ENCODE data around the gene METTL1.

Gene METTL1

GRCh38 chr12:57744777-57745484 lies 27.0 kb downstream of the METTL1 start, which contains the start of gene TSPAN31:
TSPAN31 (plus strand) TSS chr12:57745039; CDS start chr12:57745155, 116 bp downstream.
- TF ChIP-seq ZFX (IDR thresholded peaks at IDR 0.05; ENCODE audit: borderline replicate concordance) (no peak), CTCF (IDR thresholded peaks at IDR 0.05) (no peak)
- peak within 1 kb of the TSS; percentile 87 for H3K27ac ChIP-seq

GRCh38 chr12:57744194-57744776 lies 27.6 kb downstream of the METTL1 start:
- H3K27ac ChIP-seq: peak overlapping the region; percentile 87
- TF ChIP-seq CTCF (IDR thresholded peaks at IDR 0.05) (no peak), ZFX (IDR thresholded peaks at IDR 0.05; ENCODE audit: borderline replicate concordance) (no peak)

- H3K27ac ChIP-seq: peak overlapping the region; percentile 87
- TF ChIP-seq ZFX (IDR thresholded peaks at IDR 0.05; ENCODE audit: borderline replicate concordance) (no peak), CTCF (IDR thresholded peaks at IDR 0.05) (no peak)
These were observed 28.1 kb downstream of the METTL1 start for GRCh38 chr12:57743769-57744168.

DNA sequence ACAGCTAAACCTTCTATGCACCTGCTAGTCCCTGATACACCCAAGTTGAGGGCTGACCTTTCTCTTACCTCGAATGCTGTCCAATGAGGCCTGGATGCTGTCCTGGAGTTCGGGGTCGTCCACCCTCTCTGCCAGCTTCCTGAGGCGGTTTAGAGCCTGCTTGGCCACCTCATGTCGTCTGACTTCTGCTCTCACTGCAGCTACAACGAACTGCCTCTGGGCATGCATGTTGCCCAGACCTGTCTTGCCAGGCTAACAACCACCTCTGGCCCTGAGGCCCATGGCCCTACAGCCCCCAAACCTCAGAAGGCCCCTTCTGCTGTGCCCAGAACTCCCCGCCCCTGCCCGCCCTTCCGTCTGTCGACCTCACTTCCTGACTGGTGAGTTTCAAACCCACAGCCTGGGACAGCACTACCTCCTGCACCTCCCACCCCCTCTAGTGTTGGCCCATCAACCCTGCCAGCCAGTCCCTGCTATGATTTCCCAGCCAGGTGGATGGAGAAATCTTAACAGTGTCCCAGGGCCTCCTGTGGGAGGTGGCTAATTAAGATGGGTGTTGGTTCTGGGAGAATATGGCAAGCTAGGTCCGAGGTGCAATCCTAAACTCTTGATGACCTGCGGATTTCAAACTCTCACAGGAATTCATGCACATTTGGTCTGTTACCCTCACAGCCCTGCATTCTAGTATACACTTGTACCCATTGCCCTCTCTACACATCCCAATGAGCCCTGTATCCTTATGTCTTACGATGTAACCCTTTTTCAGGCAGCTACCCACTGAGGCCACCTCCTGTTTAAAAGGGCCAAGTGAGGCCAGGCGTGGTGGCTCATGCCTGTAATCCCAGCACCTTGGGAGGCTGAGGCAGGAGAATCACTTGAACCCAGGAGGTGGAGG lies 29.8 kb downstream of the METTL1 start:
- TF ChIP-seq ZFX (IDR thresholded peaks at IDR 0.05; ENCODE audit: borderline replicate concordance): no peak
- TF ChIP-seq CTCF (IDR thresholded peaks at IDR 0.05): peak; percentile 38
- H3K27ac ChIP-seq: no peak overlapping the region

- no peak for TF ChIP-seq CTCF (IDR thresholded peaks at IDR 0.05)
- no peak for TF ChIP-seq ZFX (IDR thresholded peaks at IDR 0.05; ENCODE audit: borderline replicate concordance)
- H3K27ac ChIP-seq: no peak overlapping the region
These were observed 30.5 kb downstream of the METTL1 start for GRCh38 chr12:57741413-57741789.

GRCh38 chr12:57740656-57741412 lies 31.1 kb downstream of the METTL1 start:
- TF ChIP-seq ZFX (IDR thresholded peaks at IDR 0.05; ENCODE audit: borderline replicate concordance) (no peak), CTCF (IDR thresholded peaks at IDR 0.05) (no peak)
- no peak overlapping the region for H3K27ac ChIP-seq
